ENCODE measurements around the gene DACT2.
A peak's percentile ranks its signal among the peaks of the same experiment; 100 is the strongest.
"Not testable (repeated sequence)": the region's sequence is repeated elsewhere in the genome, so short reads cannot be mapped to it uniquely, and the experiment has no call there.

DACT2 gene

DNA sequence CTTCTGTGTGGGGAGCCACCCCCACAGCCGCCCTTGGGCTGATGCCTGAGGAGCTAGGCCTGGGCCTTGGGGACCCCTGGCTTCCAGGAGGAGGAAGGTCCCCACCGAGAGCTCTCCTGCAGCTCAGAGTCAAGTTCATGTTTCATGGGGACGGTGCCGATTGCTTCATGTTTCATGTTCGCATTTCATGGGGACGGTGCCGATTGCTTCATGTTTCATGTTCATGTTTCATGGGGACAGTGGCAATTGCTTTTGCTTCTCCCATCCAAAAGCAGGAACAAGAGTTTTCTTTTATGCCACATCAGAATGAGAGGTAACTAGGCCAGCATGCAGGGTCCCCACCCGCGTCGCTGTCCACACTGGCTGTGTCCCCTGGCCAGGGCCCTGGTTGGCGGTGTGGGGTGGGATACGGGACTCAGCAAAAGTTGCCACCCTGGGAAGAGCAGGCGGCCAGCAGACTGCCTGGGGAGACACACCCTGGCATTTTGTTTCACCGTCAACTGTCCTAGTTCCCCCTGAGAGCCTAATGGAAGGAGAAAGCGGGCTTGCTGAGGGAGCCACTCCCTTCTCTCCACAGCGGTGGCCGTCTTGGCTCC lies 46.0 kb downstream of the DACT2 start:
- Histone ChIP-seq H3K27ac (no peak overlapping the region), H3K4me3 (no peak overlapping the region)

DNA sequence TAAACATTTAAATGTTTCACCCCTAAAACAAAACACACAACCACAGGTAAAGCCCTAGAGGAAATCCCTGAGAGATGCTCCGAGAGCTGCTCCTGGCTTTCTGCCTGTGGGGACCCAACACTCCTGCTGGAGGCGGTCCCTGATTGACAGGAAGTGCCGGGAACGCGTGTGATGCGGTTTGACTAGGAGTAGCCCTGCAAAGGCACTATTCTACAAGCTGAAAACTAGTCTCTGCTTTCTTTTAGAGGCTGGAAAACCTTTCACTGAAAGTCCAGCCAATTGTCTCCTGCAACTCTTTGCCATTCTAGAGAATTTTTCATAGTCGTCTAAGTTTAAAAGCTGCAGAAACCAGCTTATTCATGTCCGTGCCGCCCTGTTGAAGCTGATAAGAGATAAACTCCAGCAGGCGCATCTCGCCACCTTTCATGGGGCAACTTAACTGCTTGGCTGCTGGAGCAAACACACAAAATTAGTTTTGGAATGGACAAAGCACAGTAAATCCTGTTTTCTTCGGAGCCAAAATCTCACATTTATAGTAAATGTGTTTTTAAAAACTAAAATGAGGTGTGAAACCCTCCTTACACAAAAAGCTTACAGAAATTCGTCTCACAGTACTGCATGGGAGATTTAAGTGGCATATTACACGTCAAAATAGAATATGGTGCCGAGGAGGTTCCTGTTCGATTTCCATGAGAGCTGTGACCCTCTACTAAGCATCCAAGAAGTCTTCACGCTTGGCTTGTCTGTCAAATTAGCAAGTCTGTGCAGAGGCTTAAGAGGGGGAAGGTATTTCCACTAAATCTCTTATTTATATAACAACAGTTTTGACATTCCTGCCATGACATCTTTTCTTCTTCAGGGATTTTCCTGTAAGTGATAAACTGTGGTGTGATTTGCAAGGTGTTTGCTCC lies 46.9 kb downstream of the DACT2 start:
- no peak overlapping the region for H3K4me3 ChIP-seq
- no peak overlapping the region for H3K27ac ChIP-seq

DNA sequence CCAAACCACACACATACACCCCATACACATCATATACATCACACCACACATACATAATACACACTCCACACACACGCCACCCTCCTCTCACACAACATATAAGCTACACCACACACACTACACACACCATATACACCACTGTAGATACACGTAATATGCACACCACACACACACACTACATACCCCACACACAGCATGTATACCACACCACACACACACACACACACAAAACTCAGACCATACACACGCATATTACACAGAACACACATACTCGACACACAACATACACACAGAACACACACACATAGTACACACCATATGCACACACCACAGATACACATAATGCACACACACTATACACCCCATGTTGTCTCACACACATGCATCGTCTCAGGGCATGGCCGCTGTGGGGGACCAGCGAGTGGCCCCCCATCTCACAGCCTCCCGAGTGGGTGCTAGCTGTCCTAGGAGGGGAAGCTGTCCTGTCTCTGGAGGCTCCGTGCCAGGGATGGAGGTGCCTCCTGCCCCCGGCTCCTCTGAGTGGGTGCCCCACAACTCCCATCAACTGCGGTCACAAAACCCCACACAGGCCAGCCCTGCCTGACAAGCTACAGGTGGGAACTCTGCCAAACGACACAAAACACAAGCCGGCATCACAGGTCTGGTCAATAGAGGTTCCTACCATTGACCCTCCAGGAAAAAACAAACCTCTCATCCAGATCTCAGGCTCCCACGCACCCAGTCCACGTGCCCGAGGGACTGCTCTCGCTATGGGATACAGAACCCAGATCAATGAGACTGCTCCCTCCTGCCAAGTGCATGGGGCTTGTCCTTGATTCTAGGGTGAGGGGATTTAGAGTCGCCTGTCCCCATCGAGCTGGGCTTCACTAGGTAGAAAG lies 49.1 kb downstream of the DACT2 start:
- H3K27ac ChIP-seq, result no peak overlapping the region
- no peak overlapping the region for H3K4me3 ChIP-seq

DNA sequence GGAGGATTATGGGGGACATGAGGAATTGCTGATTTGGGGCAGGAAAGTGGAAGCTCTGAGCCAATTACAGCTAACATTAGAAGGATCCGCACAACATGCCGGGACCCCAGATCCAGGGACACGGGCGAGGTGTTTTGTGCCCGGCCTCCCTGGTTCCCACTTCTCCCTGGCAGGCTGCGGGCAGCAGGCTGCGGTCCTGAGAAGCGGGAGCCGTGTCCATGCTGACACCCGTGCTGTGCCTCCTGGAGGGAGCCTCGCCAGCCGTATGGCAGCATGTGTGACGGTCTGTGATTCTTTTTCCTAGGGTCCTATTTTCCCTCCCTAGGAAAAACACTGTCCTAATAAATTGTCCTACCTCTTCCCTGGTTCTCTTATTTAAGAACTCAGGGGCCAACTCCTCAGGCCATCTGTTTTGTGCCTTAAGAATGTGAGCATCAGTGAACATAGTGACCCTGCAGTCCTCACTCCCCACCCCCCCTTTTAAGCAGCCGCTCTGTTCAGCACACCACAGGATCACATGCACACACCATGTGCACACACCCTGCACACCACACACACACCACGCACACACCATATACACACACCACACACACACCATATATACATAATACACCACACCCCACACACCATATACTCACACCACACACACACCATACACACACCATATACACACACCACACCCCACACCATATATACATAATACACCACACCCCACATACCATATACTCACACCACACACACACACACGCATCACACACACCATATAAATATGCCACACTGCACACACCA lies 49.9 kb downstream of the DACT2 start:
- Histone ChIP-seq H3K27ac (no peak overlapping the region), H3K4me3 (no peak overlapping the region)

DNA sequence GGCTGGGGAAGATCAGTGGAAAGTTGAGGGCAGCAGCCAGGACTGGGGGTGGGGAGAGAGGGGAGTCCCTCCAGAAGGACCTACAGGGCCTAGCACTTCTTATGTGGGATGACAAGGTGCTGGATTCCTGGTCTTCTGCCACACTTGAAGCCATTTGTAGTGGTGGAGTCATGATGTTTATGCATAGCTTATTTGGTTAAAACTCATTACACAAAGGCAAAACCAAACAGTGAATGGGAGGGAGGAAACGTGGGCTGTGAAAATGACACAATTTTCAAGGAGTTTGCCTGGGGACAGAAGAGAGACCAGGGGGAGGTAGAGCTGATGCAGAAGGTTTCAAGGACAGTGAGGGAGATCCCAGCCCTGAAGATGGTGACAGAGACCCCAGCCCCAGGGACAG lies 50.8 kb downstream of the DACT2 start:
- Histone ChIP-seq H3K27ac (no peak overlapping the region), H3K4me3 (no peak overlapping the region)

DNA sequence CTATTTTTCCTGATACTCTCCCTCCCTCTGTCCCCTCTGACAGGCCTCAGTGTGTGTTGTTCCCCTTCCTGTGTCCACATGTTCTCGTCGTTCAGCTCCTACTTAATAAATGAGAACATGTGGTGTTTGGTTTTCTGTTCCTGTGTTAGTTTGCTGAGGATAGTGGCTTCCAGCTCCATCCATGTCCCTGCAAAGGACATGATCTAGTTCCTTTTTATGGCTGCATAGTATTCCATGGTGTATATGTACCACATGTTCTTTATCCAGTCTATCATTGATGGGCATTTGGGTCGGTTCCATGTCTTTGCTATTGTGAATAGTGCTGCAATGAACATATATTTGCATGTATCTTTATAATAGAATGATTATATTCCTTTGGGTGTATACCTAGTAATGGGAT lies 51.8 kb downstream of the DACT2 start:
- not testable (repeated sequence) for H3K27ac ChIP-seq, H3K4me3 ChIP-seq

DNA sequence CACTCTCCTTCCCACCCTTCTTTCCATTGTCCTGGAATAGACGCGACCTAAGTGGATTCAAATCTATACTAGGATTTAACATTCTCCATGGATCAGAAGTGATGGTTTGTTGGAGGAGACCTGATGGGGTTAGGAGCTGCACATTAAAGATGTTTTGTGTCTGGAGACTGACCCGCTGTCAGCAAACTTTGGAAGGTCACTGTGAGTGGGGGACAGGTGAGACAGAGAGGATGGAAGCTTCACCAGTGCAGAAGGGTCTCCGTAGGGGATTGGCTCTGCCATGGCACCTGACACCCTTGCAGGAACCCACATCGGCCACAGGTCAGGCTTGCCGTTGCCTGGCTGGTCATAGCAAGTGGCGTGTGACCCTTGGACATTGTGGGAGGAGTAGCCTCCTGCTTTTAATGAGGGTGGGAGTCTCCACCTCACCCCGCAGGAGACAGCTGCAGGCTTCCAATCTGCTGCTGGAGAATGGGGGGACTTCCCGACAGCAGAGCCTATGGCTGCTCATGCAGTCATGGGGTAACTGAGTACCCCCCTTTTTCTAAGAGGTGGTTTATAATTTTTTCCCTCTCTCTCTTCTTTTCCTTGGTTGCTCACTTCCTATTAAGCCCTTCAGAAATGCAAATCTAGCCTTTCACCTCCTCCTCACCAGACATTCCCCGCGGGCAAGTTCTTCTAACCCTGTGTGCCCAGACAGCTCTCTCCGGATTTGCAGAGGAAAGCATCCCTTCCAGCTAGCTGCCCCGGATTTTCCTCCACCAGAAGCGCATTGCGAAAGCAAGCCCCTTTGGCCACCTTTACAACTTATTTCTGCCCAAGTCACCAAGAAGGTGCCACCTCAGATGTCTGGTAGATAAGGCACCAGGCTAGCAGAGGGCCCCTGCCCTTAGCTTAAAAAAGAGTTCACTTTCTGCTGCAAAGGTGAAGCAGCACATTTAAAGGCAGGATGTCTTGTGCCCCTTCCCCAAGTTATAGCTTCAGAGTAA lies 53.5 kb downstream of the DACT2 start:
- H3K27ac ChIP-seq, result peak overlapping the region in 1 of 21 experiments; percentile 40
- H3K4me3 ChIP-seq, result no peak overlapping the region

DNA sequence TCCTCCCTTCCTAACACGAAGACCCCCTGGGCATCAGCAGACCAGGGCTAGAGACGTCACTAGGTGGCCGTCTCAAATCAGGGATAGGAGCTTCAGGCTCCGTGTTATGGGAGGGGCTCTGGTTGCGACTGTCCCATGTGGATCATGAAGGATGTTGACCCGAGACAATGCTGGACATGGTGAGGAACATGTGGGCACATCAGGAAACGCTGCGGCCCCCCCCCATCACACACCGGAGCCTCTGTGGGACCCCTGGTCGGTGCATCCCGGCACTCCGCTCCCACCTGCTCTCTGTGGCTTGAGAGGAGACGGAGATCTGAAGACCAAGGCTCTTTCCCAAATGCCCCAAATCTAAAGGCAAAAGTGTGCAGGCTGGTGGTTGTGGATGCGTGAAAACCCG lies 54.2 kb downstream of the DACT2 start:
- no peak overlapping the region for H3K4me3 ChIP-seq
- H3K27ac ChIP-seq, result peak overlapping the region in 3 of 21 experiments; percentile 22 to 40 (median 22)

DNA sequence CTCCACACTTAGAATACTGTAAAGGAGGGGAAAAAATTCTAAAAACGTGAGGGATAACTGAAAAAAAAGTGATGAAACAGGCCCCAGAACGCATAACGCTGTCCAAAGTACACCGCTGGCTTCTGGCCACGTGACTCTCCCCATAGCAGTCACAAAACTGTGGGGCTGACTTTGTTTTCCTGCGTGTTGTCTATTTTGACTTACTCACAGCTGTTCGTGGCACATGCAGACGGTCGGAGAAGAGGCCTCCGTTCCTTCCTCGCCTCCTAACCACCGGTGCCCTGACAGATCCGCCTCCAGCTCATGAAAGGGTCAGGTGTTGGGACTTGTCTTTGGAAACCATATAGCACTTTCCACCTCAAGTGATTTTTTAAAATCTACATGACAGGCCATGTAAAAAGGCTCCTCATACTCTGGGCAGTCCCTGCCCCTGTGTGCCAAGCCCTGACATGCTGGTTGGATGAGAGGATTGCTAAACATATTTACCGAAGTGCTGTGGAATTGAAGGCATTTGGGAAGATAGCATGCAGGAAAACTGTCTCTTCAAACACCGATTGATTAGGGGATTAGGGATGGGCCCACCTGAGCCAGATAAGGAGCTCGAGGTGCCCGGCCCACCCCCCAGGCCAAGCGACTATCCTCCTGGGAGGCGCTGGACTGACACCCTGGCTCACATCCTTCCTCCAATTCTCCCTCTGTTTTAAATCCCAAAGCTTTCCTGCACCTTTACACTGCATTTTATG lies 54.8 kb downstream of the DACT2 start:
- Histone ChIP-seq H3K4me3 (no peak overlapping the region), H3K27ac (peak overlapping the region in 5 of 21 experiments; percentile 6 to 40 (median 22))

DNA sequence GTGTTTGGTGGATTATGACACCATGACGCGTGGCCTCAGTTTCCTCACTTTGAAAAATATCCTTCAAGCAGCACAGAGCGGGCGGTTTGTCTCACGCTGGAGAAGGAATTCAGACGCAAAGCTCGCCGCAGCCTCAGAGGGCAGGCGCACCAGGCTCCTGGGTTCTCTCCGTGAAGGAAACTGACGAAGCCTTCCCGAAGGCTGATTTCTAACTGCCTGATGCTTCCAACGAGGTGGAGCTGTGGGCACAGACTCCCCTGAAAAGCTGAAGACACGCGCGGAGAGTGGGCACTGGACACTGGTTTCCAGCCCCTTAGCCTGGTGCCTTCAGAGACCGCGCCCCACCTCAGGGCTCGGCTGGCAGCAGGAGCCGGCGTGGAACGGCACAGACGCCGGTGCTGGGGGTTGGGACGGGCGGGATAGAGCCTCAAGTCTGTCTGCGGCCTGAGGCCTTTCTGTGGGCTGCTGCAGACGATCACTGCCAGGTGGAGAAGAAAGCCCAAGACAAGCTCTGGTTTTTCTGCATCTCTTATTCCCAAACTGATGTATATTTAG lies 56.1 kb downstream of the DACT2 start:
- no peak overlapping the region for H3K27ac ChIP-seq
- H3K4me3 ChIP-seq, result no peak overlapping the region

DNA sequence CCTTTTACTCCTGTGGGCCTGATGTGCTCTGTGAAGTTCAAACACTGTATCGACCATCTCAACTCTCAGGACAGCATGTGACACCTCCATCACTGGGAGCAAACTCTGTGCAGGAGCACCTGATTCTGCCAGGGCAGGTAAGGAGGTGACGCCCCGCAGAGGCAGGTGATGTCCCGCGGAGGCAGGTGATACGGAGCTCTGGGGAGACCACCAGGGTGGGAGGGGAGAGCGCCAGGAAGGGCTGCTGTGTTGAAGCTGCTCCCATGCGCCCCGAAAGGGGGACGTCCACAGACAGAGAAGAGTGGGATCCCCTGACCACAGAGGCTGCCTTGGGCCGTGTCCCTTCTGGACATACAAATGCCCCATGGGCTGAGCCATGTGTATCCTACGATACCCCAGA lies 58.3 kb downstream of the DACT2 start:
- no peak overlapping the region for H3K27ac ChIP-seq
- H3K4me3 ChIP-seq, result no peak overlapping the region

DNA sequence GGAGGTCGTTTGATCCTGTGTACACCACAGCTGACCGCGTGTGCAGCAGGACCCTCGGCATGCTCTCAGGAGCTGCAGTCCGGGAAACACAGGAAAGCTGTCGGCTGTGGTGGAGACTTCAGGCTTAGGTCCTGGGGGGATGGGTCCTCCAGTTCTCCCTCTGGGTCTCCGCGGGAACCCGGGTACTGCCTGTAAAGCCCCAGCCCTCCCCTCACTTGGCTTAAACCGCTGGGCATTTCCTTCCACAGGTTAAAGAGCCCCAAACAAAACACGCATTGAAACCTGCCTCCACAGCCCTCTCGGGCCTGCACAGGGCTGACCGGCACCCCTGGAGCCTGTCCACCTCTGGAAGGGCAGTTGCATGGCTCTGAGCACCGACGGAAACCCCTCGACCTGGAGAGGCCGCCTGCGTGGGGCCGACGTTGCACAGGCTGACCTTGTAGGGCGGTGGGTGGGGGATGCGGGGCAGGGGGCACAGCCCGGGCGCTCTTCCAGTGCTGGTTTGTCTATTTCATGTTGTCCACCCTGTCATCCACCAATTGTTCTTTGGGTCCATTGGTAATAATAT lies 59.1 kb downstream of the DACT2 start:
- H3K27ac ChIP-seq, result no peak overlapping the region

DNA sequence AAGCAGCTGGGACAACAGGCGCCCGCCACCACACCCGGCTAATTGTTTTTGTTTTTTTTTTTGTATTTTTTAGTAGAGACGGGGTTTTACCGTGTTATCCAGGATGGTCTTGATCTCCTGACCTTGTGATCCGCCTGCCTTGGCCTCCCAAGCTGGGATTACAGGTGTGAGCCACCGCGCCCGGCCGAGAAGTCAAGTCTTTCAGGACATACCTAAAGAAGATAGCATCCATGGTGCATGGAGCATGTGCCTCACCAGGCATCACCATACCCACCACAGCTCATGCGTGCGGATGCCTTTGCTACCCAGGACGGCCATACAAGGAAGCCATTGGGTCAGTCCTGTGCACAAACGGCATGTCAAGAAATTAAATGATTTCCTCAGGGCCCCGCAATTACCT lies 60.8 kb downstream of the DACT2 start:
- Histone ChIP-seq H3K27ac (no peak overlapping the region), H3K4me3 (no peak overlapping the region)

More for the DNA sequence above, 59.1 kb downstream of the DACT2 start:
- no peak overlapping the region for H3K4me3 ChIP-seq

DNA sequence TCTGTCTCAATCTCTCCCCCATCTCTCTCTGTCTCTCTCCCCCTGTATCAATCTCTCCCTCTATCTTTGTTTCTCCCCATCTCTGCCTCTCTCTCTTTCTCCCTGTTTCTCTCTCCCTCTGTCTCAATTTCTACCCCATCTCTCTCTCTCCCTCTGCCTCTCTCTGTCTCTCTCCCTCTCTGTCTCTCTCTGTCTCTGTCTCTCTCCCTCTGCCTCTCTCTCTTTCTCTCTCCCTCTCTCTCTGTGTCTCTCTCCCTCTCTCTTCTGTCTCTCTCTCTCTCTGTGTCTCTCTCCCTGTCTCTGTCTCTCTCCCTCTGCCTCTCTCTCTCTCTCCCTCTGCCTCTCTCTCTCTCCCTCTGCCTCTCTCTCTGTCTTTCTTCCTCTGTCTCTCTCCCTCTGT lies 62.6 kb downstream of the DACT2 start:
- no peak overlapping the region for H3K27ac ChIP-seq
- no peak overlapping the region for H3K4me3 ChIP-seq
